Measurements from ENCODE around the gene FSTL3.
"Not testable (repeated sequence)": the region's sequence is repeated elsewhere in the genome, so short reads cannot be mapped to it uniquely, and the experiment has no call there.

The FSTL3 gene

DNA sequence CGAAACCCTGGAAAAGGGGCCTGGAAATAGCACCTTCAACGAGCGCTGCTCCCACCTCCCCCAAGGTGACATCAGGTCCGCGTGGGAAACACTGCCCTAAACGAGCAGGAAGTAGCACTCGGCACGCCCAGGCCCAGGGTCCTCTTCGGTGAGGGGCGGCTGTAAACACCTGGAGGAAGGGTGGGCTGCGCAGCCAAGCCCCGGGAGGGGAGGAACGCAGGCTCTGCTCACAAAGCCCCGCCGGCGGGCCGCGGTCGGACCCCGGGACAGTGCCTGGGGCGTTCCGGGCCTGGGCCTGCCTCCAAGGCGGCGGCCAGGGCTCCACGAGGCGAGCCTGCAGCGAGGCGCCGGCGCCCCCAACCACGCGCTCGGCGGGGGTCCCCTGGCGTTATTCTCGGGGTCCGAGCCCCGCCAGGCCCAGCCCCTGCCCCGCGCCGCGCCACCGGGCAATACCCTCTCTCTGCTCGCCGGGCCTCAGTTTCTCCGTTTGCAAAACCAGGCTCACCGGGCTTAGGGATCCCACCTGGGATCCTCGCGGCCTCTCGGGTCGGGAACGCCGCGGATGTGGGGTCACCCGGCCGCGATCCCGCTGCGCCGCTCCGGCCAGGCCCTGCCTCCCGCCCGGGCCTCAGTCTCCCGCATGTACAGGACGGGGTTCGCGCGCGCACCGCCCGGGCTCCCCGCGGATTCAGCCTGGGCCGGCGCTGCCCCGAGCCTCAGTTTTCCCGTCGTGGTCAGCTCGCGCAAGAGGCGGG, 13.8 kb upstream of the FSTL3 start:
- peak; percentile 88 for DNase-seq

DNA sequence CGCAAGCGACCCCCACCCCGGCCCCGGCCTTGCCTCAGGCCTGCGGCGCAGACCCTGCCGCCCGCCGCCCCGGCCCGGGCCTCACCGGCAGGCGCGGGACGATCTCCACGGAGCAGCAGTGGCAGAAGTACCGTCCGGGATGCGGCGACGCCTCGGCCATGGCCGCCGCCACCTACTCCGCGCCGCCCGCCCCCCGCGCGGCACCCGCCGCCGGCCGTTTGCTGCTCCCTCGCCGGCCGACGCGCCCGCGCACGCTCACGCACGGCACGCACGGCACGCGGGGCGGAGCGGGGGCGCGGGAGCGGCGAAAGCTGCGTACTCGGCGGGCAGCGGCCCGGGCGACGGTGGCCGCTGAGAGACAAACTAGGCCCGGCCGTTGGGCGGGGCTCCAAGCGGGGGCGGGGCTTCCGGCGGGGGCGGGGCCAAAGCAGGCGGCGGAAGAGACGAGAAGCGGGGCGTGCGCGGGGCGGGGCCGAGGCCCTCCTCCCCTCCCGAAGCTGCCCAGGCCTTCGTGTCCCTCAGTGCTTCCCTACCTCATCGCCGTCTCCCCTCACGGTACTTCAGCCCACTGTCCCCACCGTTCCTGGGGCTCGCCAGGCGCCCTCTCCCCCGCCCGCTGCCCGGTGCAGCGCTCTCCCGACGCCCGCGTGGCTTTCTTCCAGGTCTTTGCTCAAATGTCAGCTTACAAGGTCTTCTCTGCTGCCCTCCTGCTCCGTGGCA, 13.1 kb upstream of the FSTL3 start, which contains the start of gene RNF126:
TSS of gene RNF126 (minus strand) at position 253 of the 720 bp plus-strand sequence. CDS start at position 160, 93 bp downstream.
- peak; percentile 97 for DNase-seq

DNA sequence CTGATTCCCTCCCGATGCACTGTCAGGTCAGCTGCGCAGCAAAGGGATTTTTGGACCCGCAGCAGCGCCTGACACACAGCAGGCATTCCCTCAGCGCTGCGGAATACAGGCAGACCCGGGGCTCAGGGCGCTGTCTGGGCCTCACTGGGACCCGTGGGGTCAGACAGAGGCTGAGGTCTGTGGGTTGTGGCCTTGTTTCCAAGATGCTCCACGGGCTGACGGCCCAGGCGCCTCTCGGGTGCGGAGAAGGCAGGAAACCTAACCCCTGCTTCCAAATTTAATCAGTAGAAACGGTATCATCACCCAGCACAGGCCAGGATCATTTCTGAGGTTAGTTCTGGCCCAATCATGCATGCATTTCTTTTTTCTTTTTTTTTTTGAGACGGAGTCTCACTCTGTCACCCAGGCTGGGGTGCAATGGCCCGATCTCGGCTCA, 12.5 kb upstream of the FSTL3 start:
- no peak for DNase-seq

DNA sequence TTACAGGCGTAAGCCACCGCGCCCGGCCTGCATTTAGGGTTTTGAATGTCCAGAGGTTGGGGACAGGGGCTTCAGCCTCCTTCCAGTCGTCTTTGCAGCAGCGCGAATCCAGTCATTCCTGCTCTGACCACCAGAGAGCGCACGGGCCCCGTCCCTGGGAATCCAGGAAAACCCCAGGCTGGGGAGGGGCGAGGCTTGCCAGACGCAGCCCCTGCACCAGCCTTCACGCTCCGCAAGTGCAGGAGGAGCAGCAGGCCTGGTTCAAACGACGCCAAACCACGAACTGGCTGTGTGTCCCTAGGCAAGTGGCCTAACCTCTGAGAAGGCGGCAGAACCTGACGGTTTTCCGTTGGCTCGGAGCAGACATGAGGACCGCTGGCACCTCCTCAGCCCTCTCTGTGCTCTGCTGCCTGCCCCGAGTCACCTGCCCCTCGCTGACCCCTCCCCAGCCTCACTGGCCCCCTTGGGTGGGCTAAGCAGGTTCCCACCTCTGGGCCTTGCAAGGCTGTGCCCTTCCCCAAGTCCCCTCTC, 11.2 kb upstream of the FSTL3 start:
- peak; percentile 92 for DNase-seq

DNA sequence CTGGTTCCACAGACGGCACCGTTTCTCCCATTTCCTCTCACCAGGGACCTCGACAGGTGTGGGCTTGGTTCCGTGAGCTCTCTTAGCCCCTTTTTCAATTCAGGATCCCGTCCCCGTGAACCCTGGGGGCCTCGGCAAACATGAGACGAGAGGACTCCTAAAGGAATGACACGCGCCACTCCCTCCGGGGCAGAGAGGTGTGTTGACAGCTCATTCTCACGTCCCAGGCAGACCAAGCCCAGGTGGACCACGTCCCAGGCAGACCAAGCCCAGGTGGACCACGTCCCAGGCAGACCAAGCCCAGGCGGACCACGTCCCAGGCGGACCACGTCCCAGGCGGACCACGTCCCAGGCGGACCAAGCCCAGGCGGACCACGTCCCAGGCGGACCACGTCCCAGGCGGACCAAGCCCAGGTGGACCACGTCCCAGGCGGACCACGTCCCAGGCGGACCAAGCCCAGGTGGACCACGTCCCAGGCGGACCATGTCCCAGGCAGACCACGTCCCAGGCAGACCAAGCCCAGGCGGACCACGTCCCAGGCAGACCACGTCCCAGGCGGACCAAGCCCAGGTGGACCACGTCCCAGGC, 9.1 kb upstream of the FSTL3 start:
- DNase-seq, result not testable (repeated sequence)

- not testable (repeated sequence) for DNase-seq
Measured at GRCh38 chr19:668675-669434, 7.3 kb upstream of the FSTL3 start.

DNA sequence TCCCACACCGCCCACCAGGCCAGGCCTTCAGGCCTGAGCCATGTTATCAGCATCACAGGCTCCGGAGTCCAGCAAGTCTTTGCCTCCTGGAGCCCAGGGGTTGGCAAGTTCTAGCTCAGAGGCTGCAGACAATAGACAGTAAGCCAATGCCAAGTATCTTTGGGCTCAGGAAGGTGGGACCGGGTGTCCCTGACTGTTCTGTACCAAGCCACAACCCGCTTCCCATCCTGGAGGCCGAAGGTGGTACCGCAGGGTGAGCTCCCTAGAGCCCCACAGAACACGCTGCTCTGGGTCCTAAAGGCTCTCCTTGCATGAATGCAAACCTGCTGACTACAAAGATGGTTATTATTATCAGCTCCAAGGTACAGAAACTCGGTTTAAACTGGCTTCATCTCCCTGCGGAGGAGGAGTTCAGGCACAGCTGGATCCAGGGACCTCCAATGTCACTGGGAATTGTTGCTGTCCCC, 5.5 kb upstream of the FSTL3 start:
- DNase-seq, result no peak

DNA sequence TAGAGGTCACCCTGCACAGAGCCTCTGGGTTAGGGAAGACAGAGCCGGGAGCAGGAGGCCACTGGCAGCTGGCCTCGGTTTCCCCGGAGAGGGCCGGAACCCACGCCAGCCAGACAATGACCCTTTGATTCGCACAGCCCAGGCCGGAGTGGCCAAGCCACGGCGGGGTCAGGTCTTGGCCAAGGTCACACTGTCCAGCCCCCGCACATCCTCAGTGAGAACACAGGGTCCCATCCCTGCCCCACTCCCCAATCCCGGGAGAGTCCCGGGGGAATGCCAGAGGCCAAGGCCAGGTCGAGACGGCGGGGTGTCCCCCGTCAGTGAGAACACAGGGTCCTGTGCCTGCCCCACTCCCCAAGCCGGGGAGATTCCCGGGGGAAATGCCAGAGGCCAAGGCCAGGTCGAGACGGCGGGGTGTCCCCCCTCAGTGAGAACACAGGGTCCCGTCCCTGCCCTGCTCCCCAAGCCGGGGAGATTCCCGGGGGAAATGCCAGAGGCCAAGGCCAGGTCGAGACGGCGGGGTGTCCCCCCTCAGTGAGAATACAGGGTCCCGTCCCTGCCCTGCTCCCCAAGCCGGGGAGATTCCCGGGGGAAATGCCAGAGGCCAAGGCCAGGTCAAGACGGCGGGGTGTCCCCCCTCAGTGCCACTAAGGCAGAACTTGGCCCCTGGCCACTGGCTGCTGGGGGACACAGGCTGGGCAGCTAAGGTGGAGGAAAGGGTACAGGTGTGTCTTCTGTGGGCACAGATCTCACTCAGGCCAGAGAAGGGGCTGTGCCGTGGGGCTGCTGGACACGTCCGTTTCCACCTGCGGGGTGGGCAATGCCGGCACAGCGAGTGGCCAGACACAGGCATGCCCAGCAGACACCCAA, 1.7 kb upstream of the FSTL3 start:
- no peak for DNase-seq

DNA sequence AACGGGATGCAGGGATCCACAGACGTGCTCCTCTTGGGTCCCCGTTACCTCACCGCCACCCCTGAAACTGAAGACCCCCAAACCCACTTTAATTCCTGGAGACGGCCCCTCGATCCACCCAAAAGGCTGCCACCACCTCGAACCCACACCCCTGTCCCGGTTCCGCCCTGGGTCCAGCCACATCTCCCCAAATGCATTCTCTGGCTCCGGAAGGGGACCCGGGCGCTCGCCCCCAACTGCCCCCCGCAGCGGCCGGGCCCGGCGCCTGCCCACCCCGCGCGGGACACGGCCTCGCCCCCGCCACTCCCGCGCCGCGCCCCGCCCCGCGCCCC, 219 bp upstream of the FSTL3 start:
- DNase-seq, result no peak

- DNase-seq, result no peak
Measured at GRCh38 chr19:677201-677600, 1.0 kb downstream of the FSTL3 start.

- no peak for DNase-seq
Measured at GRCh38 chr19:677601-678436, 1.6 kb downstream of the FSTL3 start.

GRCh38 chr19:678791-679388, 2.7 kb downstream of the FSTL3 start:
- no peak for DNase-seq

- peak; percentile 75 for DNase-seq
Measured at GRCh38 chr19:679418-680286, 3.5 kb downstream of the FSTL3 start.

DNA sequence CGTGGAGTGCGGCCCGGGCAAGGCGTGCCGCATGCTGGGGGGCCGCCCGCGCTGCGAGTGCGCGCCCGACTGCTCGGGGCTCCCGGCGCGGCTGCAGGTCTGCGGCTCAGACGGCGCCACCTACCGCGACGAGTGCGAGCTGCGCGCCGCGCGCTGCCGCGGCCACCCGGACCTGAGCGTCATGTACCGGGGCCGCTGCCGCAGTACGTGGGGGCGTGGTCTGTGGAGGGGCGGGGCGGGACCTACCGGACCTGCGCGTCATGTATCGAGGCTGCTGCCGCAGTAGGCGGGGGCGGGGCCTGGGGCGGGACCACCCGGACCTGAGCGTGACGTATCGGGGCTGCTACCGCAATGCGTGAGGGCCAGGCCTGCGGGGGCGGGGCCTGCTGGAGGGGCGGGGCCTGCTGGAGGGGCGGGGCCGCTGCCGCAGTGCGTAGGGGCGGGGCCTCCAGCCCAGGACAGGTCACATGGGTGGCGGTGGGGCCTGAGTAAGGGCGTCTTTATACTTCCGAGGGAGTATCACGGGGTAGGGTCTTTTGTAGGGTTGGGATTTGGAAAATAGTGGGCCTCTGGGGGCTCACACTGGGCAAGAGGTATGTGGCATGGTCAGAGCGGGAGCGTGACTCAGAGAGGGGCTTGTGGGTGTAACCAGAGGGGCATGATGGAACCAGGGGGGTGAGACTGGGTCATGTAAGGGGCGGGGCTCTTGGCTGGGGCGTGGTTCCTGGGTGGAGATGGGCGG, 4.3 kb downstream of the FSTL3 start:
- DNase-seq, result peak; percentile 99

DNA sequence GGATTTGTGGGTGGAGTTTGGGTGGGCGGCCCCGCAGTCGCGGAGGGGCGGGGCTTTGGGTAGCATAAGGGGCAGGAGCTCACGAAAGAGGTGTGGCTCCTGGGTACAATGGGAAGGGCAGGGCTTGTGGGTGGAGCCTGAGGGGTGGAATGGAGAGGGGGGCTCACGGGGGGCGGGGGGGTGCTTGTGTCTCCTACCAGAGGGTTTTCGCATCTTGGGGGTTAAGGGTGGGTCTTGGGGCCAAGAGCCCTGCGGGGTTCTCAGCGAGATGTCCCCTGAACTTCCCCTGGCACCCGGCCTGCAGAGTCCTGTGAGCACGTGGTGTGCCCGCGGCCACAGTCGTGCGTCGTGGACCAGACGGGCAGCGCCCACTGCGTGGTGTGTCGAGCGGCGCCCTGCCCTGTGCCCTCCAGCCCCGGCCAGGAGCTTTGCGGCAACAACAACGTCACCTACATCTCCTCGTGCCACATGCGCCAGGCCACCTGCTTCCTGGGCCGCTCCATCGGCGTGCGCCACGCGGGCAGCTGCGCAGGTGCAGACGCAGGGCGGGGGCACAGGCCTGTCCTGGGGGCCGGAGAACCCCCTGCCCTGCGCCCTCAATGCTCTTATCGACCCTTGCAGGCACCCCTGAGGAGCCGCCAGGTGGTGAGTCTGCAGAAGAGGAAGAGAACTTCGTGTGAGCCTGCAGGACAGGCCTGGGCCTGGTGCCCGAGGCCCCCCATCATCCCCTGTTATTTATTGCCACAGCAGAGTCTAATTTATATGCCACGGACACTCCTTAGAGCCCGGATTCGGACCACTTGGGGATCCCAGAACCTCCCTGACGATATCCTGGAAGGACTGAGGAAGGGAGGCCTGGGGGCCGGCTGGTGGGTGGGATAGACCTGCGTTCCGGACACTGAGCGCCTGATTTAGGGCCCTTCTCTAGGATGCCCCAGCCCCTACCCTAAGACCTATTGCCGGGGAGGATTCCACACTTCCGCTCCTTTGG, 5.1 kb downstream of the FSTL3 start:
- DNase-seq, result no peak

DNA sequence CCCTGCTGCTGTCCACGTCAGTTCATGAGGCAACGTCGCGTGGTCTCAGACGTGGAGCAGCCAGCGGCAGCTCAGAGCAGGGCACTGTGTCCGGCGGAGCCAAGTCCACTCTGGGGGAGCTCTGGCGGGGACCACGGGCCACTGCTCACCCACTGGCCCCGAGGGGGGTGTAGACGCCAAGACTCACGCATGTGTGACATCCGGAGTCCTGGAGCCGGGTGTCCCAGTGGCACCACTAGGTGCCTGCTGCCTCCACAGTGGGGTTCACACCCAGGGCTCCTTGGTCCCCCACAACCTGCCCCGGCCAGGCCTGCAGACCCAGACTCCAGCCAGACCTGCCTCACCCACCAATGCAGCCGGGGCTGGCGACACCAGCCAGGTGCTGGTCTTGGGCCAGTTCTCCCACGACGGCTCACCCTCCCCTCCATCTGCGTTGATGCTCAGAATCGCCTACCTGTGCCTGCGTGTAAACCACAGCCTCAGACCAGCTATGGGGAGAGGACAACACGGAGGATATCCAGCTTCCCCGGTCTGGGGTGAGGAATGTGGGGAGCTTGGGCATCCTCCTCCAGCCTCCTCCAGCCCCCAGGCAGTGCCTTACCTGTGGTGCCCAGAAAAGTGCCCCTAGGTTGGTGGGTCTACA, 6.6 kb downstream of the FSTL3 start:
- DNase-seq, result no peak

- no peak for DNase-seq
Measured at GRCh38 chr19:685454-685931, 9.3 kb downstream of the FSTL3 start.
